H1 (cell line): ENCODE results near the gene SLC26A8. TPM values are rescaled to one million over a fixed set of nuclear protein-coding genes. Genes with fewer than 3 reads are reported as not detected.

Experiments used
- CTCF ChIA-PET: fragments of 300-600 bp; sonication (Branson Sonifier 250); formaldehyde crosslinking; loops from one replicate; lab custom pipeline; 2021; ENCODE audit not compliant: partially characterized antibody; lab: Charles Lee
- POLR2A ChIA-PET: fragments of 300-600 bp; sonication (Branson Sonifier 250); formaldehyde crosslinking; loops from one replicate; lab custom pipeline; 2021; ENCODE audit warnings: inconsistent platforms; ENCODE audit not compliant: partially characterized antibody; lab: Charles Lee
- DNase-seq, 2 experiments: peaks; one replicate each; pipeline versions ENCODE4 v3.0.0 to v3.0.0-alpha.2; 2010 to 2022; ENCODE audit warnings: low spot score in 2 of 2, low read depth in 1 of 2, mixed read lengths in 1 of 2
- FAIRE-seq: peaks from 2 replicates; lab custom pipeline; 2011; peaks lifted over from hg19 to GRCh38; lab: Jason Lieb, UNC
- H2AFZ ChIP-seq: 2 replicates; pipeline ENCODE4 v1.8.1; 2012; ENCODE audit warnings: low read length, inconsistent platforms
- H2AK5ac ChIP-seq: 2 replicates; pipeline ENCODE4 v1.6.1; 2013; ENCODE audit warnings: low read depth, low read length
- H2BK120ac ChIP-seq: replicated peaks from 2 replicates; pipeline ENCODE3; 2013; ENCODE audit warnings: low read depth, low read length, inconsistent platforms
- H2BK12ac ChIP-seq: 2 replicates; pipeline ENCODE4 v1.6.1; 2013; ENCODE audit warnings: low read depth, low read length
- H2BK15ac ChIP-seq: 2 replicates; pipeline ENCODE4 v1.6.1; 2013; ENCODE audit warnings: low read length
- H2BK20ac ChIP-seq: 2 replicates; pipeline ENCODE4 v1.6.1; 2013; ENCODE audit warnings: low read length
- H2BK5ac ChIP-seq: 2 replicates; pipeline ENCODE4 v1.6.1; 2013; ENCODE audit warnings: low read depth, low read length
- H3K14ac ChIP-seq: 2 replicates; pipeline ENCODE4 v1.6.1; 2013; ENCODE audit warnings: inconsistent platforms; ENCODE audit not compliant: insufficient read length
- H3K18ac ChIP-seq: 2 replicates; pipeline ENCODE4 v1.6.1; 2013; ENCODE audit warnings: low read length; ENCODE audit errors: extremely low read depth
- H3K23ac ChIP-seq: 2 replicates; pipeline ENCODE4 v1.6.1; 2013; ENCODE audit warnings: inconsistent platforms; ENCODE audit not compliant: insufficient read length
- H3K23me2 ChIP-seq: 2 replicates; pipeline ENCODE4 v1.6.1; 2013; ENCODE audit warnings: low read depth, low read length
- H3K27ac ChIP-seq: 2 replicates; pipeline ENCODE4 v1.6.1; 2011; ENCODE audit warnings: low read depth, low read length, inconsistent platforms
- H3K27me3 ChIP-seq, 4 experiments: replicated peaks in 1 of 4; 1 replicate in 1 of 4; 2 replicates in 3 of 4; pipeline versions ENCODE4 v1.6.1 to v1.8.1; 2011 to 2013; ENCODE audit warnings: low read length in 3 of 4, mild to moderate bottlenecking in 3 of 4, inconsistent platforms in 2 of 4, mixed read lengths in 2 of 4, moderate library complexity in 1 of 4; ENCODE audit not compliant: control insufficient read depth in 3 of 4, insufficient read depth in 3 of 4; ENCODE audit errors: extremely low read depth in 1 of 4
- H3K36me3 ChIP-seq, 4 experiments: 2 replicates each; pipeline versions ENCODE4 v1.6.1 to v1.8.1; 2011 to 2013; ENCODE audit warnings: mild to moderate bottlenecking in 4 of 4, low read length in 3 of 4, moderate library complexity in 2 of 4, control low read depth in 1 of 4, inconsistent platforms in 1 of 4; ENCODE audit not compliant: insufficient read depth in 4 of 4, control insufficient read depth in 2 of 4
- H3K4ac ChIP-seq: replicated peaks from 2 replicates; pipeline ENCODE3; 2013; ENCODE audit warnings: low read length, low read depth, mixed read lengths, inconsistent platforms; ENCODE audit not compliant: insufficient read length
- H3K4me1 ChIP-seq, 4 experiments: replicated peaks in 1 of 4; 1 replicate in 1 of 4; 2 replicates in 3 of 4; pipeline versions ENCODE4 v1.6.1 to v1.8.1; 2011 to 2013; ENCODE audit warnings: low read length in 3 of 4, inconsistent platforms in 2 of 4, mixed read lengths in 1 of 4; ENCODE audit not compliant: insufficient read depth in 4 of 4, control insufficient read depth in 3 of 4
- H3K4me2 ChIP-seq, 2 experiments: 2 replicates each; pipeline versions ENCODE4 v1.6.1 to v1.8.1; 2011 to 2013; ENCODE audit warnings: low read depth in 2 of 2, low read length in 2 of 2, control low read depth in 1 of 2, inconsistent platforms in 1 of 2, mild to moderate bottlenecking in 1 of 2; ENCODE audit not compliant: insufficient read depth in 1 of 2
- H3K4me3 ChIP-seq, 4 experiments: fragments of 200-600, 300-600 bp in 1 of 4; sonication (generic), shearing (Covaris generic), sonication (Bioruptor Twin) in 1 of 4; 2 replicates each; pipeline versions ENCODE4 v1.5.1 to v1.8.1; 2011 to 2016; ENCODE audit warnings: low read length in 4 of 4, low read depth in 3 of 4, control low read depth in 2 of 4, inconsistent platforms in 2 of 4, mild to moderate bottlenecking in 2 of 4, mixed read lengths in 1 of 4, moderate library complexity in 1 of 4; ENCODE audit not compliant: insufficient read depth in 2 of 4; ENCODE audit errors: extremely low read depth in 1 of 4
- H3K56ac ChIP-seq: replicated peaks from 2 replicates; pipeline ENCODE3; 2013; ENCODE audit warnings: low read depth, mild to moderate bottlenecking, mixed read lengths, low read length, inconsistent platforms; ENCODE audit not compliant: insufficient read length
- H3K79me1 ChIP-seq: 2 replicates; pipeline ENCODE4 v1.6.1; 2013; ENCODE audit warnings: low read depth, low read length, control low read depth
- H3K79me2 ChIP-seq, 2 experiments: 2 replicates each; pipeline versions ENCODE4 v1.6.1 to v1.8.1; 2012 to 2013; ENCODE audit warnings: low read length in 2 of 2, mild to moderate bottlenecking in 2 of 2, inconsistent platforms in 1 of 2; ENCODE audit not compliant: insufficient read depth in 2 of 2, control insufficient read depth in 1 of 2
- H3K9ac ChIP-seq, 4 experiments: replicated peaks in 1 of 4; 1 replicate in 1 of 4; 2 replicates in 3 of 4; pipeline versions ENCODE4 v1.6.1 to v1.8.1; 2011 to 2013; ENCODE audit warnings: low read depth in 3 of 4, low read length in 3 of 4, control low read depth in 2 of 4, mild to moderate bottlenecking in 2 of 4, moderate library complexity in 2 of 4, inconsistent platforms in 1 of 4; ENCODE audit errors: extremely low read depth in 1 of 4
- H3K9me3 ChIP-seq, 2 experiments: 2 replicates each; pipeline versions ENCODE4 v1.6.1 to v1.8.1; 2012 to 2013; ENCODE audit warnings: mild to moderate bottlenecking in 2 of 2, moderate library complexity in 2 of 2, control low read depth in 1 of 2, inconsistent platforms in 1 of 2, low read depth in 1 of 2, low read length in 1 of 2, mixed read lengths in 1 of 2; ENCODE audit not compliant: insufficient read depth in 2 of 2
- H4K20me1 ChIP-seq, 2 experiments: replicated peaks in 1 of 2; 2 replicates each; pipeline versions ENCODE3 to v1.8.1; 2011 to 2013; ENCODE audit warnings: inconsistent platforms in 2 of 2, low read length in 2 of 2, mild to moderate bottlenecking in 1 of 2; ENCODE audit not compliant: insufficient read depth in 2 of 2, control insufficient read depth in 1 of 2
- H4K5ac ChIP-seq: 2 replicates; pipeline ENCODE4 v1.6.1; 2013; ENCODE audit warnings: low read length, low read depth, mixed read lengths, inconsistent platforms; ENCODE audit not compliant: insufficient read length
- H4K8ac ChIP-seq: 2 replicates; pipeline ENCODE4 v1.8.0; 2013; ENCODE audit warnings: mild to moderate bottlenecking, moderate library complexity, low read length, inconsistent platforms; ENCODE audit not compliant: insufficient read depth; ENCODE audit errors: extremely low read depth
- H4K91ac ChIP-seq: replicated peaks from 2 replicates; pipeline ENCODE3; 2013; ENCODE audit warnings: low read length, mixed read lengths, inconsistent platforms; ENCODE audit not compliant: insufficient read length
- CREB1 ChIP-seq: IDR thresholded peaks from 2 replicates; pipeline ENCODE4 v1.6.1; 2012; ENCODE audit warnings: inconsistent platforms
- EZH2 ChIP-seq: fragments of 200-600 bp; sonication (generic); IDR thresholded peaks from 2 replicates; pipeline ENCODE4 v1.7.1; 2012; ENCODE audit warnings: low read depth, mild to moderate bottlenecking, moderate library complexity, low read length, inconsistent platforms; ENCODE audit not compliant: severe bottlenecking
- KDM1A ChIP-seq: fragments of 200-600, 300-600 bp; sonication (generic); IDR thresholded peaks from 2 replicates; pipeline ENCODE4 v1.7.1; 2016; ENCODE audit warnings: mild to moderate bottlenecking, low read length, borderline replicate concordance
- KDM5A ChIP-seq: fragments of 200-600 bp; IDR thresholded peaks from 2 replicates; pipeline ENCODE4 v1.7.1; 2012; ENCODE audit warnings: mild to moderate bottlenecking, low read length, inconsistent platforms, mixed read lengths
- NANOG ChIP-seq: IDR thresholded peaks from 2 replicates; pipeline ENCODE4 v1.6.1; 2011; ENCODE audit warnings: low read length, low read depth, mild to moderate bottlenecking, inconsistent platforms; ENCODE audit not compliant: insufficient read depth, poor library complexity, severe bottlenecking
- SIRT6 ChIP-seq: IDR thresholded peaks from one replicate; pipeline ENCODE4 v1.7.1; 2012; ENCODE audit warnings: low read length, inconsistent platforms
- SP1 ChIP-seq: IDR thresholded peaks from 2 replicates; pipeline ENCODE4 v1.6.1; 2011; ENCODE audit warnings: low read depth, low read length
- SUZ12 ChIP-seq: fragments of 200-600 bp; sonication (generic); IDR thresholded peaks from 2 replicates; pipeline ENCODE4 v1.6.1; 2012; ENCODE audit warnings: mild to moderate bottlenecking, inconsistent platforms, low read length, moderate library complexity, mixed read lengths
- TCF12 ChIP-seq: IDR thresholded peaks from 2 replicates; pipeline ENCODE4 v1.6.1; 2011; ENCODE audit warnings: low read depth, mild to moderate bottlenecking, low read length
- WGBS, 2 experiments: shearing (Covaris generic) in 1 of 2; methylation state at CpG; one replicate each; pipeline versions ENCODE4 v1.1.6 to v1.1.7; 2013 to 2015; ENCODE audit warnings: low lambda C conversion rate in 2 of 2, mixed read lengths in 2 of 2, inconsistent platforms in 1 of 2, low coverage in 1 of 2, missing lambda C conversion rate in 1 of 2; ENCODE audit not compliant: insufficient replicate concordance in 2 of 2, insufficient coverage in 1 of 2, insufficient read length in 1 of 2; ENCODE audit errors: extremely low coverage in 1 of 2, missing lambda C conversion rate in 1 of 2; 5-methylcytosine and 5-hydroxymethylcytosine counted together
- polyA plus RNA-seq, 7 experiments: library from polyadenylated mRNA; depleted of rRNA in 3 of 7; stranded (reverse) in 5 of 7; unstranded in 2 of 7; fragments of >200 nt in 5 of 7; fragments of 200-250 nt in 2 of 7; gene quantifications; 1 replicate in 5 of 7; 2 replicates in 1 of 7; 4 replicates in 1 of 7; pipeline versions ENCODE4 v1.2.1 to v1.2.3, GENCODE V29; 2011 to 2013; ENCODE audit warnings: missing spikeins in 2 of 7, mixed read lengths in 2 of 7
- total RNA-seq: library from RNA; stranded (reverse); fragmentation: NEBNext Ultra II Directional; extraction: Animal tissue kit (Norgen Biotek cat#: 25700); gene quantifications from 2 replicates; pipeline ENCODE4 v1.2.1, GENCODE V29; 2021
- TF ChIP-seq, protein P1 (sequence below), 3 experiments: IDR thresholded peaks; 1 replicate in 2 of 3; 2 replicates in 1 of 3; pipeline versions ENCODE4 v1.5.1 to v1.6.1; 2011; ENCODE audit warnings: low read length in 3 of 3, mild to moderate bottlenecking in 3 of 3, inconsistent platforms in 2 of 3, low read depth in 1 of 3, moderate library complexity in 1 of 3; ENCODE audit not compliant: insufficient read depth in 1 of 3; ENCODE audit errors: control extremely low read depth in 1 of 3

SLC26A8 gene
- total and polyA plus RNA-seq, 2 of the 8 experiments (the other 6 are each of a cell fraction or from before 2014, with no cell fraction given) = 0.56 to 0.57 TPM

DNA sequence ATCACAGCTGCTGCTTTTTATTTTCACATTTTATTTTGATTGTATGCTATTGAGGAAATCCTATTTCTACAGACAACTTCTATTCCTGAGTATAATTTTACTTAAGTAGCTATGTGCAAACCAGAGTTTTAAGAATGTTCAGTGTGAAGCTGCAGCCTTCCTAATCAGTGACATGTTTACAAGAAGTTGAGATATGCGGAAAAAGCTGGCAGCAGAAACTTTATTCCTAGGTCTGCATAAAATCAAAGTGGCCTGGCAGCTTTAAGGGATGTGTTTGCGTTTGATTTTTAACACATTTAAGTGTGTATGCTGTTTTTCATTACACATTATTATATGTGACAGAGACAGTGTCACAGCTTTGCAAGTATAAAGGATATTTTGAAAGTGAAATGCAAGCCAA is 29.4 kb upstream of the SLC26A8 start:
- no peaks in the 10 kb centered on the region for H3K4me1 ChIP-seq
- no peak overlapping the region for H3K4me3 ChIP-seq
- H3K36me3 ChIP-seq = peaks cover 0 to 10% (median 0%) of the 10 kb centered on the region in 4 experiments; a peak in 1 of 8 replicates
- H3K23ac ChIP-seq = no peak overlapping the region
- DNase-seq (no peak), FAIRE-seq (no peak)
- H3K18ac ChIP-seq = no peak overlapping the region
- H2BK120ac ChIP-seq = no peak overlapping the region
- H2AFZ ChIP-seq = no peak overlapping the region
- H4K91ac ChIP-seq = no peak overlapping the region
- POLR2A ChIA-PET = no interaction called here
- H4K20me1 ChIP-seq = peaks cover 3 to 6% of the 10 kb centered on the region in 2 experiments
- H3K4ac ChIP-seq = no peak overlapping the region
- no peak overlapping the region for H3K4me2 ChIP-seq
- WGBS, 2 experiments = 91% methylated on average over 2 of the region's 2 CpGs; no CpG with 5 or more reads in 1 of the 2 experiments
- H2BK12ac ChIP-seq = no peak overlapping the region
- no peak overlapping the region for H3K14ac ChIP-seq
- no peak overlapping the region for H2BK20ac ChIP-seq
- H3K56ac ChIP-seq = no peak overlapping the region
- TF ChIP-seq TCF12 (no peak), CREB1 (no peak), NANOG (no peak), SP1 (no peak), EZH2 (no peak), SUZ12 (no peak), KDM5A (no peak), SIRT6 (no peak), KDM1A (no peak)
- TF ChIP-seq, protein P1, sequence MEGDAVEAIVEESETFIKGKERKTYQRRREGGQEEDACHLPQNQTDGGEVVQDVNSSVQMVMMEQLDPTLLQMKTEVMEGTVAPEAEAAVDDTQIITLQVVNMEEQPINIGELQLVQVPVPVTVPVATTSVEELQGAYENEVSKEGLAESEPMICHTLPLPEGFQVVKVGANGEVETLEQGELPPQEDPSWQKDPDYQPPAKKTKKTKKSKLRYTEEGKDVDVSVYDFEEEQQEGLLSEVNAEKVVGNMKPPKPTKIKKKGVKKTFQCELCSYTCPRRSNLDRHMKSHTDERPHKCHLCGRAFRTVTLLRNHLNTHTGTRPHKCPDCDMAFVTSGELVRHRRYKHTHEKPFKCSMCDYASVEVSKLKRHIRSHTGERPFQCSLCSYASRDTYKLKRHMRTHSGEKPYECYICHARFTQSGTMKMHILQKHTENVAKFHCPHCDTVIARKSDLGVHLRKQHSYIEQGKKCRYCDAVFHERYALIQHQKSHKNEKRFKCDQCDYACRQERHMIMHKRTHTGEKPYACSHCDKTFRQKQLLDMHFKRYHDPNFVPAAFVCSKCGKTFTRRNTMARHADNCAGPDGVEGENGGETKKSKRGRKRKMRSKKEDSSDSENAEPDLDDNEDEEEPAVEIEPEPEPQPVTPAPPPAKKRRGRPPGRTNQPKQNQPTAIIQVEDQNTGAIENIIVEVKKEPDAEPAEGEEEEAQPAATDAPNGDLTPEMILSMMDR (IDR thresholded peaks at IDR 0.05; ENCODE audit: control extremely low read depth in 1 of 3, insufficient read depth in 1 of 3, low read depth in 1 of 3, low read length in 3 of 3) = no peak
- H3K9ac ChIP-seq = no peak overlapping the region
- H2BK15ac ChIP-seq = no peak overlapping the region
- peaks cover 4 to 23% of the 10 kb centered on the region in 2 experiments; a peak in 3 of 4 replicates for H3K79me2 ChIP-seq
- H3K9me3 ChIP-seq = no peaks in the 10 kb centered on the region
- no peak overlapping the region for H2BK5ac ChIP-seq
- H2AK5ac ChIP-seq = no peak overlapping the region
- peaks cover 4% of the 10 kb centered on the region for H3K79me1 ChIP-seq
- CTCF ChIA-PET = interaction anchor here (0.7 to 1.9 kb wide), 2 partner anchors 11 to 20 kb away, joined by 3 to 4 read pairs; no protein-coding TSS in a partner anchor
- H3K27me3 ChIP-seq = no peaks in the 10 kb centered on the region
- no peak overlapping the region for H4K5ac ChIP-seq
- no peak overlapping the region for H4K8ac ChIP-seq
- no peaks in the 10 kb centered on the region for H3K23me2 ChIP-seq
- H3K27ac ChIP-seq = no peak overlapping the region
